Activated CD8-positive, alpha-beta memory T cell treated with anti-CD3 and anti-CD28 coated beads, Interleukin-2, amount 10 ng/mL, durations not matched to agents 7 days and 5 days (primary cell): ENCODE results near the gene PSD2. TPM values are rescaled to one million over a fixed set of nuclear protein-coding genes. Genes with fewer than 3 reads are reported as not detected.
A peak's percentile ranks its signal among the peaks of the same experiment; 100 is the strongest.

ENCODE experiments used
- ATAC-seq: fragments of 150-1000 bp; cut with Tn5 transposase; one replicate; pipeline ENCODE4 v1.10.0; 2021; ENCODE audit warnings: moderate library complexity
- CTCF ChIA-PET: fragments of 350-600 bp; sonication (Branson Sonifier 250); formaldehyde crosslinking; loops from one replicate; lab custom pipeline; 2021; ENCODE audit warnings: antibody characterized with exemption; lab: Charles Lee
- DNase-seq: peaks from one replicate; pipeline ENCODE4 v3.0.0-alpha.2; 2020
- H3K27ac Mint-ChIP-seq: one replicate; pipeline ENCODE4 v1.8.0; 2021; ENCODE audit warnings: mild to moderate bottlenecking, mixed read lengths
- H3K27me3 Mint-ChIP-seq: one replicate; pipeline ENCODE4 v1.8.0; 2021; ENCODE audit warnings: mixed read lengths
- H3K36me3 Mint-ChIP-seq: one replicate; pipeline ENCODE4 v1.8.0; 2021; ENCODE audit warnings: mild to moderate bottlenecking, mixed read lengths
- H3K4me1 Mint-ChIP-seq: one replicate; pipeline ENCODE4 v1.8.0; 2021; ENCODE audit warnings: mixed read lengths
- H3K4me3 Mint-ChIP-seq: one replicate; pipeline ENCODE4 v1.8.0; 2021; ENCODE audit warnings: mild to moderate bottlenecking, moderate library complexity, mixed read lengths
- H3K9me3 Mint-ChIP-seq: one replicate; pipeline ENCODE4 v1.8.0; 2022; ENCODE audit warnings: low read depth, mixed read lengths
- total RNA-seq, 2 experiments: library from RNA; stranded (reverse); gene quantifications; one replicate each; pipeline ENCODE4 v1.2.3, GENCODE V29; 2021

Gene PSD2
- total RNA-seq, 2 experiments from 2014 or later, result not detected

DNA sequence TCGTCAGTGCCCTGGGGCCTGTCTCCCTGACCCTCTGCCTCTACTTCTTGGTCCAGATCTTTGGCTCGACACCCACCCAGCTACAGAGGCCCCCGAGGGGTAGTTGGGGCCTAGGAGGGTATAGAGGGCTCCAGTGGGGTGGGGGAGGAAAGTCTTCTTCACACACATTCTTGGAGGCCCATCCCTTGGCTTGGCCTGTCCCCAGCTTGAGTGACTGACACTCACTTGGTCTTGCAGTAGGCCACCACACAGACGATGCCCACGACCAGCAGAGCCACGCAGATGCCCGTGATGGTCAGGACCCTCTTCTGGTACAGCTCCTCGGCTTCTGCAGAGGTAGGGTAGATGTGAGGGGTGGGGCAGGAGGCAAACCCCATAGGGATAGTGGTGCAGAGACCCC is 59.8 kb downstream of the PSD2 start:
- Mint-ChIP-seq H3K36me3 (no peaks in the 10 kb centered on the region), H3K9me3 (no peaks in the 10 kb centered on the region), H3K27me3 (no peaks in the 10 kb centered on the region), H3K27ac (no peak overlapping the region), H3K4me1 (no peaks in the 10 kb centered on the region), H3K4me3 (no peak overlapping the region)
- CTCF ChIA-PET, result interaction anchor here (0.7 to 3.2 kb wide), 2 partner anchors 68 to 90 kb away, joined by 3 to 11 read pairs; no protein-coding TSS in a partner anchor
- ATAC-seq, result no peak
- DNase-seq, result no peak

DNA sequence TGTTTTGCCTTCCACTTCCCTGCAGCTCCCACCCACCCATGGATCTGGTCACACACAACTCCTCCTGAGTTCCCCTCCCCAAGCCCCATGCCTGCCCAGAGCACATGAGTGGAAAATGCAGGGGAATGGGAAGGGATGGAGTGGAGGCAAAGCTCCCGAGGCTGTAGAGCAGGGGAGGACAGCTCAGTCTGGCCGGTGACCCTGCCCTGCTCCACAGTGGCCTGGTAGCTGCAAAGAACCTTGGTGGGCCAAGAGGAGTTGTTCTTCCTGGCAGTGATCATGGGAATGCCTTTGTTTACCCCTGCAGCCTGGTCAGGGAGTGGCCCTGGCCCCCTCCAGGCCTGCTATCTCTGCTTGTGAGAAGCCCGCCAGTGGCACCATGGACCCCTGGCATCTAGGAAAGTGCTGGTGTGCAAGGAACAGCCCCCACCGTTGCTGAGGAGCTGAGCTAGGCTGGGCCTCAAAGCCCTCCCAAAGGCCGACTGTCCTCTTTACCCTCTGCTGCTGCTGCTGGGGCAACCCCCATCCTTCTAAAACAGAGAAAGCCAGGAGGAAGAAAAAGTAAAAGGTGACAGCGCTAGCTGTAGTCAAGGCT is 60.4 kb downstream of the PSD2 start:
- CTCF ChIA-PET, result interaction anchor here (1.1 to 3.2 kb wide), 2 partner anchors 69 to 81 kb away, joined by 3 to 11 read pairs; no protein-coding TSS in a partner anchor
- DNase-seq, result no peak
- no peaks in the 10 kb centered on the region for H3K27me3 Mint-ChIP-seq
- H3K27ac Mint-ChIP-seq, result no peak overlapping the region
- no peaks in the 10 kb centered on the region for H3K36me3 Mint-ChIP-seq
- ATAC-seq, result no peak
- H3K9me3 Mint-ChIP-seq, result no peaks in the 10 kb centered on the region
- H3K4me1 Mint-ChIP-seq, result no peaks in the 10 kb centered on the region
- H3K4me3 Mint-ChIP-seq, result no peak overlapping the region

DNA sequence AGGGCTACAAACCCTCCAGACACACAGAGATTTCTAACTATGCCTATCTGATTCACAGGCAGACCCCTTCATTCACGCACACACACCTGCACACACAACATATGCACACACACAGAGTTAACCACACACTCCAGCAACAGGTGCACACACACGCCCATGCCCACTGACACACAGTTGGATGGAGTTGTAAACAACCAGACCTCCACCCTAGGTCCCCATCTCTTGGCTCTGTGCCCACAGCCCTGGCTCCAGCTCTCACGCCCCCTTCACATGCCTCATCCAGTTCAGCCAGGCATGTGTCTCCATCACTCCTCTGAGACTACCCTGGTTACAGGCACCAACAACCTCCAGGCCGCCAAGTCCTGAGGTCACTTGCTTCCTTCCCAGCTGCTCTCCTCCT is 61.1 kb downstream of the PSD2 start:
- CTCF ChIA-PET, result interaction anchor here (1.1 to 3.2 kb wide), 2 partner anchors 69 to 81 kb away, joined by 3 to 11 read pairs; no protein-coding TSS in a partner anchor
- Mint-ChIP-seq H3K36me3 (no peaks in the 10 kb centered on the region), H3K4me1 (no peaks in the 10 kb centered on the region), H3K27ac (no peak overlapping the region), H3K27me3 (no peaks in the 10 kb centered on the region), H3K4me3 (no peak overlapping the region), H3K9me3 (no peaks in the 10 kb centered on the region)
- ATAC-seq (no peak), DNase-seq (no peak)

DNA sequence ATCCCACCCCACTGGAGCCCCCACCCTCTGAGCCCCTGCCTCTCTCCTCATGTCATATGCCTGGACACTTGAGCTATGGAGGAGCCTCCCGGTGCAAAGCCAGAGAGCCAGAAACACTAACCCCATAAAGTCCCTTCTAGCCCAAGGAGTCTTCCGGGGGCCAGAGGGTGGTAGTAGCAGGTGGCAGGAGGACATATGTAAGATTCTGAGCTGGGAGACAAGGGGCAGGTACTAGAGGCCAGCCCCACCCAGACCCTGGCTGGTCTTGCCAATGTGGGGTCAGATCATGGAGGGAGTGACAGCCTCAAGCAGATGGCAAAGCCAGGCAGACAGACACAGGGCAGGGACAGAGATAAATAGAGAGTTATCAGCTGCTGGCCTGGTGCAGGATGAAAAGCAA is 63.4 kb downstream of the PSD2 start:
- no peaks in the 10 kb centered on the region for H3K27me3 Mint-ChIP-seq
- ATAC-seq, result no peak
- CTCF ChIA-PET, result interaction anchor here (2.4 to 6.5 kb wide), 2 partner anchors 72 to 109 kb away, joined by 12 to 63 read pairs; no protein-coding TSS in a partner anchor
- H3K4me1 Mint-ChIP-seq, result no peaks in the 10 kb centered on the region
- no peaks in the 10 kb centered on the region for H3K36me3 Mint-ChIP-seq
- H3K9me3 Mint-ChIP-seq, result no peaks in the 10 kb centered on the region
- no peak overlapping the region for H3K4me3 Mint-ChIP-seq
- H3K27ac Mint-ChIP-seq, result no peak overlapping the region
- DNase-seq, result no peak

DNA sequence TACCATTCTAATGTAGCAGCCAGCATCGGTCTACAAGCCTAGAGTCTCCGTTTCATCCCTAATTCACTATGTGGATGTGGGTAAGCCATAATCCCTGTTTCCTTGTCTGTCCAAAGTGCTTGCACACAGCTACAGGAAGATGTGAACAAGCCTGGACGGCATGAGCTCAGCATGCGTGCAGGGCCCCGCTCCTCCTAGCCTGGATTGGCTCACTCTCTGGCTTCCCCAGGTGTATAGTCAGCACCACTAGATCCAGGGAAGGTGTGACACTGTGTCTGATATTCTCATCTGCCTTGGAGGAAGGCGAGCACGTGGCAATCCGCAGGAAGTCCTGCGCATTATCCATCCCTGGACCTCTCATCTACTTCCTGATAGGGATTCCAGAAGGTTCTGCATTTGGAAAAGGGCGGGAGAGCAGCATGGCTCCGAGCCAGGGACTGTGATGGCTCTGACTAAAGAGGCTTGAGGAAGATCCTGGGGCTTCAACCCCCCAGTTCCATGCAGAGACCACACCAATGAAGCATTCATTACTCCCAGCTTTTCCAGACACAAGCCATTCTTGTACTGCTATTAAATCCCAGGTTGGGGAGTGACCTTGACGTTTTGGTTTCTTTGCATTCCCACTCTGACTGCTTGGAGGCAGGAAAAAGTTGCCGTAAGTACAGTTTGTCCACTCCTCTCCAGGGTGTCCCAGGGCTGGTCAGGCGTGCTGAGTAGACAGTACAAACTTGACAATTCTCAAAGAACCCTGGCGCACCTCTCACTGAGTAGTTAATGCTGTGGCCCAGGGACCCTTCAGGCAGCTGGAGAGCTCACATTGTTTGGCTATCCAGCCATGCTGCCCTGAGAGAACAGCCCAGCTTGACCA is 65.6 kb downstream of the PSD2 start:
- H3K27ac Mint-ChIP-seq, result no peak overlapping the region
- ATAC-seq, result no peak
- H3K36me3 Mint-ChIP-seq, result no peaks in the 10 kb centered on the region
- H3K27me3 Mint-ChIP-seq, result peaks cover 11% of the 10 kb centered on the region
- H3K4me3 Mint-ChIP-seq, result no peak overlapping the region
- H3K4me1 Mint-ChIP-seq, result no peaks in the 10 kb centered on the region
- H3K9me3 Mint-ChIP-seq, result no peaks in the 10 kb centered on the region
- no peak for DNase-seq
- CTCF ChIA-PET, result interaction anchor here (0.6 to 6.5 kb wide), 6 partner anchors 12 to 226 kb away, joined by 3 to 63 read pairs (median 6); no protein-coding TSS in a partner anchor

DNA sequence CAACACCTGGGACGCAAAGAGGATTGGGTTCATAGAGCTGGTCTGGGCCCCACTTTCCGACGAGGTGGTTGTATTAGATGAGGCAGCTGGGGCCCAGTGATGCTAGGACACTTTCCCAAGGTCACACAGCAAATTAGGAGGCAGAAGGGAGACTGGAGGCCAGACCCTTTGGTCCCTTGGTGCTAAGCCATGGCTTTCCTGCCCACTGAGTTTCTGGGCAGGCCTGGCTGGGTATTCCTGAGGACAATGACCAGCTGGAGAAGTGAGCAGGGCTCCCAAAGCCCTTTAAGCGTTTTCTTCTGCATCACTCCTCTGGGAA is 66.2 kb downstream of the PSD2 start:
- H3K36me3 Mint-ChIP-seq, result no peaks in the 10 kb centered on the region
- H3K4me3 Mint-ChIP-seq, result no peak overlapping the region
- DNase-seq (no peak), ATAC-seq (no peak)
- H3K9me3 Mint-ChIP-seq, result no peaks in the 10 kb centered on the region
- peaks cover 15% of the 10 kb centered on the region for H3K27me3 Mint-ChIP-seq
- CTCF ChIA-PET, result interaction anchor here (1.4 to 6.5 kb wide), 4 partner anchors 70 to 227 kb away, joined by 3 to 63 read pairs (median 6); no protein-coding TSS in a partner anchor
- H3K27ac Mint-ChIP-seq, result no peak overlapping the region
- H3K4me1 Mint-ChIP-seq, result no peaks in the 10 kb centered on the region

DNA sequence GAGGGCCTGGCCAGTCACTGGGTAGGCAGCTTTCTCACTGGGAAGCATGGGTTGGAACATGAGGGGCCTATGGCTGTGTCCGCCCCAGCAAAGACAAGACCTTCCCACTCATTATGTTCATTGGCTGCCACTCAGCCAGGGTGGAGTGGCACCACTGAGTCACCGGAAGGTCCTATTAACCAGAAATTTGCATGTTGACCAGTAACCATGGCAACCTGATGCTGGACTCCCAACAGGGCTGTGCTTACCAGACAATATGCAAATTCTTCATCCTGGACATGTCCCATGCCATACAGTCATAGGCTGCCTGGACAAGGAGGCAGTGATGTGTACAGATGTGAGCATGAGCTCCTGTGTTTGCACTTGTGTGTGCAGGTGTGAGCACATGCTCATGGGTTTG is 66.7 kb downstream of the PSD2 start:
- Mint-ChIP-seq H3K4me1 (no peaks in the 10 kb centered on the region), H3K36me3 (no peaks in the 10 kb centered on the region), H3K27ac (no peak overlapping the region), H3K4me3 (no peak overlapping the region), H3K27me3 (peaks cover 15% of the 10 kb centered on the region), H3K9me3 (no peaks in the 10 kb centered on the region)
- ATAC-seq (no peak), DNase-seq (no peak)
- CTCF ChIA-PET, result interaction anchor here (1.4 to 6.5 kb wide), 5 partner anchors 70 to 227 kb away, joined by 3 to 63 read pairs (median 8); no protein-coding TSS in a partner anchor

DNA sequence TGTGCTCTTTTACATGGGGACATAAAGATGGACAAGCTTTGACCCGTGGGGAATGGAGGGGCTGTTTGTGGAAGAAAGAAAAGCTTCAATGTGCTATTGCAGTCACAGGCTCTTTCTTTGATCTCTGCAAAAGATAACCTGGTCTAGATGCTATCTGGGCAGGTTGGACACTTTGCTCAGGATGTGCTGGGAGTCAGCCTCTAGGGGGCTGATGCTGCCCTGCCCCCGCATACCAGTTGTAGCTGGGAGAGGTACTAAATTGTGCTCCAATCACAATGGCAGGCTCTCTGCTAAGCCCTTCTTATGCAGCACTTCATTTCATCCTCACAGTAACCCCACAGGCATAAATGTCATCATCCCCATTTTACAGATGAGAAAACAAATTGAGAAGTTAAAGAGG is 67.2 kb downstream of the PSD2 start:
- Mint-ChIP-seq H3K4me3 (no peak overlapping the region), H3K9me3 (no peaks in the 10 kb centered on the region), H3K4me1 (no peaks in the 10 kb centered on the region), H3K27me3 (peaks cover 15% of the 10 kb centered on the region), H3K27ac (no peak overlapping the region), H3K36me3 (no peaks in the 10 kb centered on the region)
- ATAC-seq, result no peak
- CTCF ChIA-PET, result interaction anchor here (0.9 to 6.5 kb wide), 8 partner anchors 17 to 106 kb away, joined by 3 to 63 read pairs (median 6); no protein-coding TSS in a partner anchor
- DNase-seq, result no peak

DNA sequence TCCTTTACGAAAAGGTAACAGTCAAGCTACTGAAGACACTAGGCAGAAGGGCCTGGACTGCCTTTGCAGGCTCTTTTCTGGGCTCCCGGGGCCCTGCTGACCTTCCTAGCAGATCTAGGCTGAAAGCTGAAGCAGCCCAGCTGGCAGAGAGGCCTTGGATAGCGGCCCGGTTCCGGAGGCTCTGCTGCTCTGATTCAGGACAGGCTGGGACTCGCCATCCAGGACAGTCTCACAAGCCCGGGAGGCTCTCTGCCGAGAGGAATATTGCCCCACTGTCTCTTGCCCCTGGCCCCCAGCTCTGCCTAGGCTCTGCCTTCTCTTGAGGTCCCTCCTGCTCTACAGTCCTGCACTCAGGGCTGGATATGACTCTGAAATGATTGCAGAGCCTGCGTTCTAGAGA is 67.8 kb downstream of the PSD2 start:
- CTCF ChIA-PET, result interaction anchor here (0.9 to 6.5 kb wide), 9 partner anchors 18 to 227 kb away, joined by 3 to 63 read pairs (median 5); no protein-coding TSS in a partner anchor
- ATAC-seq, result no peak

DNA sequence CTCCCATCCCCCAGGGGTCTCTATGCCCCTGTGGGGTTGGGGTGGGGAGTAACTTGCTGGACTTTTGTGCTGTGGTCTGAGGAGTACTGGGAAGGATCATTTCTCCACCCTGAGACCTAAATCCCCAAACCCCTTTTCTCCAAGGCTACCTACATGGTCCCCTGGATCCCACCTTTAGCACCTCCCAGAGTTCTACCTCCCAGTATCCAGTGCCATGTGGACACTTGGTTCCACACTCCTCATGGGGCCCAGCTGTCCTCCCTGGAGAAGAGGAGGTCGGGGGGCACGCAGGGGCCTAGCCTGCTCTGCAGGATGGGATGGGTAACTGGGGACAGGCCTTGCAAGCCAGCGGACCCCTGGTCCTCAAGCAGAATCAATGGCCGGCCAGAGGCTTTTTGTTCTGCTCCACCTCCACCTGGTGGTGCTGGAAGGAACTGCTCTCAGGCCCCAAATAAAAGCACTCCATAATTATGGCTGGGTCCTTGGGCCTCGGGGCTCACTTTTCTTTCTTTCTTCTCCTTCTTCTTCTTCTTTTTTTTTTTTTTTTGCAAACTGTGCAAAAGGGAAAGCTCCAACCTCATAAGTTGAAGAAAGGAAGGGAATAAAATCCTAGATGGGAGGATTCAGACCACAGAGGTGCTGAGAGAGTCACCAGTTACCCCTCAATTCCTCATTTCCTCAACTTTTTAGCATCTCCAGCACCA is 68.4 kb downstream of the PSD2 start:
- CTCF ChIA-PET, result interaction anchor here (0.7 to 6.5 kb wide), 12 partner anchors 11 to 228 kb away, joined by 3 to 63 read pairs (median 4); no protein-coding TSS in a partner anchor
- no peak overlapping the region for H3K4me3 Mint-ChIP-seq
- peak; percentile 67 for ATAC-seq
- peaks cover 15% of the 10 kb centered on the region for H3K27me3 Mint-ChIP-seq
- no peaks in the 10 kb centered on the region for H3K36me3 Mint-ChIP-seq
- no peaks in the 10 kb centered on the region for H3K9me3 Mint-ChIP-seq
- no peak overlapping the region for H3K27ac Mint-ChIP-seq
- peak; percentile 71 for DNase-seq
- H3K4me1 Mint-ChIP-seq, result no peaks in the 10 kb centered on the region

More for the DNA sequence above, 67.8 kb downstream of the PSD2 start:
- DNase-seq, result no peak
- Mint-ChIP-seq H3K36me3 (no peaks in the 10 kb centered on the region), H3K27me3 (peaks cover 15% of the 10 kb centered on the region), H3K4me1 (no peaks in the 10 kb centered on the region), H3K9me3 (no peaks in the 10 kb centered on the region), H3K27ac (no peak overlapping the region), H3K4me3 (no peak overlapping the region)

DNA sequence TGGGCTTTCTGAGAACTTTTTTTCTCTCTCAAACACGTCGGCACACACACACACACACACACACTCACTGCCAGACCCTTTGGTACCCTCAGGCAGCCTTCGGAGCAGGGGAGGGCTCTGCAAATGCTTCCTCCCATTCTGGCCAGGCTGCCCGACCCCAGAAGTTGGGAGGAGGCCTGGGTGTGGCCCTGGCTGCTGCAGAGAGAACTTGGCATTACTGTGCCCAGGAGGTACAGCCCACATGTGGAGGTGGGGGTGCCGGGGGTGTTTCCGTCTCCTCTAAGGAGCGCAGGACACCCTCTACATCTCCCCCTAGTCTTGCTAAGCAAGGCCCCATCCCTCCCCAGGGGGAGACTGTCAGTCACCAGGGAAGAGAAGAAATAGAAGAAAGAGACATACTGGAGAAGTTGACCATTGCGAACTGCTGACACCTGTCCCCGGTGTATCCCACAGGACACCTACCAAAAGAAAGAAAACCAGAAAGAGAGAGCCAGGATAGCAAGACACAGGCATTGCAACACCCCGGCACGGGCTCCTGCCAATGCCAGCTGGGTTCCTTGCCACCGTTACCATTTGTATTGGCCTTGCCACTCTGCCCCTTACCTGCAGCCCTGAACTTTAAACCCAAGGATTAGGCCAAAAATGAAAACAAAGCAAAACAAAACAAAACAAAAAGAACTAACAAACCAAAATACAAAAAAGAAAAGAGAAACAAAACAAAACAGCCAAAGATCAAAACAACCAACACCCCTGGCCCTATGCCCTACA is 69.3 kb downstream of the PSD2 start:
- Mint-ChIP-seq H3K27ac (no peak overlapping the region), H3K4me1 (no peaks in the 10 kb centered on the region), H3K27me3 (peaks cover 15% of the 10 kb centered on the region), H3K36me3 (no peaks in the 10 kb centered on the region), H3K9me3 (no peaks in the 10 kb centered on the region), H3K4me3 (no peak overlapping the region)
- ATAC-seq (no peak), DNase-seq (no peak)
- CTCF ChIA-PET, result interaction anchor here (0.6 to 6.5 kb wide), 11 partner anchors 10 to 229 kb away, joined by 3 to 63 read pairs (median 4); no protein-coding TSS in a partner anchor

DNA sequence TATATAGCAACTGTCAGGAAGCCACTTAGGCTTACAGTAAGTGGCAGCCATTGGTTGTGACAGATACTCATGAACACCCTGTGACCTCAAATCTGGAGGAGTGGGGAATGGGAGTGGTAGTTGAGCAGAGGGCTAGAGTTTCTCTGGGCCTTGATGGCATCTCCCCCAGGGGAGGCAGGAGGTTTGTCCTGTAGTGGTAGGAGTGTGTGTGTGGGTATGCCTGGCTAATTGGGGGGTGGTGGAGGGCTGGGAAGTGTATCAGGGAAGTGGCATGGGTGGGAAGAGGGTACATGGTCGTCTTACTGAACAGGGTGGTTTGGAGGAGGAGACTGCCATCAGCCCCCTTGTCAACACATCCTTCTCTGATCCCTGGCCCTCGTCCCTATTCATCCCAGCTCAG is 71.5 kb downstream of the PSD2 start:
- Mint-ChIP-seq H3K27me3 (peaks cover 15% of the 10 kb centered on the region), H3K4me3 (no peak overlapping the region), H3K36me3 (no peaks in the 10 kb centered on the region), H3K9me3 (no peaks in the 10 kb centered on the region), H3K27ac (no peak overlapping the region), H3K4me1 (no peaks in the 10 kb centered on the region)
- ATAC-seq (no peak), DNase-seq (no peak)
- CTCF ChIA-PET, result interaction anchor here (2.8 to 5.3 kb wide), 2 partner anchors 80 to 102 kb away, joined by 15 to 22 read pairs; no protein-coding TSS in a partner anchor
